Skeletal muscle tissue (tissue), 4 donors: ENCODE results near the gene C1orf105. TPM values are rescaled to one million over a fixed set of nuclear protein-coding genes. Genes with fewer than 3 reads are reported as not detected.
"Not testable (repeated sequence)": the region's sequence is repeated elsewhere in the genome, so short reads cannot be mapped to it uniquely, and the experiment has no call there.

ENCODE experiments used
- H3K27ac ChIP-seq: one replicate; pipeline ENCODE4 v1.7.0; 2013; ENCODE audit warnings: mild to moderate bottlenecking, low read depth, low read length, inconsistent platforms
- H3K27me3 ChIP-seq, 3 donors: one replicate each; pipeline ENCODE4 v1.7.0; 2013; ENCODE audit warnings: low read length in 3 of 3; ENCODE audit not compliant: control insufficient read depth in 3 of 3, insufficient read depth in 3 of 3
- H3K36me3 ChIP-seq, 3 donors: one replicate each; pipeline ENCODE4 v1.7.0; 2013; ENCODE audit warnings: low read length in 3 of 3; ENCODE audit not compliant: control insufficient read depth in 3 of 3, insufficient read depth in 3 of 3
- H3K4me1 ChIP-seq, 3 donors: one replicate each; pipeline ENCODE4 v1.7.0; 2013; ENCODE audit warnings: low read length in 3 of 3, mild to moderate bottlenecking in 3 of 3; ENCODE audit not compliant: control insufficient read depth in 3 of 3, insufficient read depth in 3 of 3
- H3K4me3 ChIP-seq, 3 donors: one replicate each; pipeline ENCODE4 v1.7.0; 2013; ENCODE audit warnings: low read length in 3 of 3
- H3K9ac ChIP-seq, 3 donors: one replicate each; pipeline ENCODE4 v1.7.0; 2013; ENCODE audit warnings: low read length in 3 of 3, mild to moderate bottlenecking in 3 of 3, moderate library complexity in 2 of 3, low read depth in 1 of 3
- H3K9me3 ChIP-seq, 3 donors: one replicate each; pipeline ENCODE4 v1.7.0; 2013; ENCODE audit warnings: low read length in 3 of 3; ENCODE audit not compliant: control insufficient read depth in 3 of 3
- total RNA-seq: library from RNA; depleted of rRNA; stranded (reverse); fragments of >200 nt; gene quantifications from one replicate; pipeline ENCODE4 v1.2.3, GENCODE V29; 2014
- donor health status: Osteomylitis.

Gene C1orf105, protein sequence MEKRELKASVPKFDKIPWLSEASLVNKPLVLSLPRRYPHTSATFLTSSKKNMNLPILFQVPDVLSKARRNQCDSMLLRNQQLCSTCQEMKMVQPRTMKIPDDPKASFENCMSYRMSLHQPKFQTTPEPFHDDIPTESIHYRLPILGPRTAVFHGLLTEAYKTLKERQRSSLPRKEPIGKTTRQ
- total RNA-seq, result 44.4 TPM

DNA sequence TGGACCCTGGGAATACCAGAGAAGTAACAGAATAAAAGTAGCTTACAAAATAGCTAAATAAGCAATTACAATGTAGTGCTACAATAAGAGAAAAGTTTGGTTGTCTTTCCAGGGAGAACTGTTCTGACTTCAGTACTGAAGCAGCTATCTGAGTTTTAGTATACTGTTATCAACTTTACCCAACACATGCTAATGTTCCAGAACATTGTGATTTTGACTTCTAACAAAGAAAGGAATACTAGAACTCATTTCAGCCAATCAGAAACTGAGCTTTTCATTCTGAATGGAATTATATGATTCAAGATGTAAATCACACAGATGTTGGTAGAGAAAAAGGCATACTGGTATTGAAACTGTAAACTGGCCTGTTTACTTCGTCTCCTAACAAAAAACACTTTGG is at the start of gene C1orf105:
Gene C1orf105, plus strand, starts transcription at position 301 of the 400 bp plus-strand sequence. CDS start 201 bp downstream, outside the sequence.
- Histone ChIP-seq H3K9me3 (no peaks in the 10 kb centered on the region), H3K4me1 (peaks cover 3 to 6% (median 5%) of the 10 kb centered on the region in 3 donors), H3K36me3 (no peaks in the 10 kb centered on the region), H3K27me3 (no peaks in the 10 kb centered on the region), H3K9ac (no peak within 1 kb of the TSS), H3K4me3 (no peak within 1 kb of the TSS), H3K27ac (no peak within 1 kb of the TSS)

DNA sequence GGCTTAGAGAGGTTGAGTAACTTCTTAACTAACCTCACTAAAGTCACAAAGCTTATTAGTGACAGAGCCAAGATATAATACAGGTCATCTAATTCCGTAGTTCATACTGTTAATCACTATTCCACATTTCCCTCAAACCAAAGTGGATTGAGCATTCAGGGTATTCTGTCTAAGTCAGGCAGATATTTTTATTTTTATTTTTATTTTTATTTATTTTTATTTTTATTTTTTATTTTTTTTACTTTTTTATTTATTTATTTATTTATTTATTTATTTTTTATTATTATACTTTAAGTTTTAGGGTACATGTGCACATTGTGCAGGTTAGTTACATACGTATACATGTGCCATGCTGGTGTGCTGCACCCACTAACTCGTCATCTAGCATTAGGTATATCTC is 48.8 kb upstream of the C1orf105 start:
- not testable (repeated sequence) for H3K27me3 ChIP-seq, H3K9ac ChIP-seq, H3K36me3 ChIP-seq, H3K4me1 ChIP-seq, H3K27ac ChIP-seq, H3K4me3 ChIP-seq, H3K9me3 ChIP-seq

DNA sequence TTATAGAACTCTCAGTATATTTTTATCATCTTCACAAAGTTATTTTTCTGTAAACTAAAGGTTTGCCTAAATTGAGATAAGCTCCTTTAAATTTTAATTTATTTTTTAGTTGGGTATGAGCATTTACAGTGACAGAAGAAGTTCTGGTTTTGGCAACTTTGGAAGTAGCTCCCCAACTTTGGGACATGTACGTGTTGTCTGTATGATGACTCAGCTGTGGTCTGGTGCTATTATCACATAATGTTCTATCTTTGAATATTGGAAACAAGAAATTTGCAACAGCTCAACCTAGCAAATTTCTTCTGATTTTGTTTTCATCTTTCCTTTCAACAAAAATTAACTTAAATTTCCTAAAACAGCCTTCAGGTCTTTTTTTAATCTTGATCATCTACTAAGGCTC is 46.6 kb upstream of the C1orf105 start:
- H3K36me3 ChIP-seq, result no peaks in the 10 kb centered on the region
- no peaks in the 10 kb centered on the region for H3K4me1 ChIP-seq
- H3K9me3 ChIP-seq, result no peaks in the 10 kb centered on the region
- no peak overlapping the region for H3K27ac ChIP-seq
- H3K9ac ChIP-seq, result no peak overlapping the region
- H3K27me3 ChIP-seq, result no peaks in the 10 kb centered on the region
- H3K4me3 ChIP-seq, result no peak overlapping the region

DNA sequence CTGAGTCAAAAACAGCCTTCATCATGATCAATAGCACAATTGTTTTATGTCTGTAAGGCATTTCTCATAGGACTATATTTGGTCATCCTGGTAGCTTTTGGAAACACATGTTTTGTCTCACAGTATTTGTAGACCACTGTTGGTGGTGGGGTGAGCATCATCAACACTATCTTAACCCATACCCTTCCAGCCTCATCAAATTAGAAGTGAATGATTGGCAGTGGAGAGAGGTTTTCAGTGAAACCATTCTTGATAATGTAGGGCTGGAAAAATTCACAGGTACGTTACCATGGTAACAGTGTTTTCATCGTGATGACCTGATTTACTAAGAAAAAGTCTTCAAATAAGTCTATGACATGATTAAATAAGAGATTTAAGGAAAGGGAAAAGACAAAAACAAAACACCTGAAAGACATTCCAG is 45.3 kb upstream of the C1orf105 start:
- no peaks in the 10 kb centered on the region for H3K36me3 ChIP-seq
- H3K27me3 ChIP-seq, result no peaks in the 10 kb centered on the region
- H3K4me1 ChIP-seq, result no peaks in the 10 kb centered on the region
- no peak overlapping the region for H3K27ac ChIP-seq
- H3K9me3 ChIP-seq, result no peaks in the 10 kb centered on the region
- no peak overlapping the region for H3K9ac ChIP-seq
- H3K4me3 ChIP-seq, result no peak overlapping the region

DNA sequence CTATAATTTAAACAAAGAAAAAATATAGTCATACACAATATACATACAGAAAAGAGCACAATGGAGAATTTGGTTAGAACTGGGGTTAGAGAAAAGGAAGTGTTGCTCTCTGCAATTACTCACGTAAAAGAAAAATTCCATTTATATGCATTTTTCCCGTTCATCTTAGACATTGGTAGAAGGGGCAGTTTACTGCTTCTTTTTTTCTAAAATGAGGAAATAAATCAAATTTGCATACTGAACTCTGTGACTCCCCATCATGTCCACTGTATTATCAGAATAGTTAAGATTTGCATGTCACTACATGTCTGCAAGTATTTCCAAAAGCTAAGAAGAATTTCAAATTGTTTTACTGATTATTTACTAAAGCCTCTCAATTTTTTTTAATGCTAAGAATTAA is 44.1 kb upstream of the C1orf105 start:
- Histone ChIP-seq H3K9me3 (no peaks in the 10 kb centered on the region), H3K27ac (no peak overlapping the region), H3K4me1 (no peaks in the 10 kb centered on the region), H3K9ac (no peak overlapping the region), H3K36me3 (no peaks in the 10 kb centered on the region), H3K4me3 (no peak overlapping the region), H3K27me3 (no peaks in the 10 kb centered on the region)

DNA sequence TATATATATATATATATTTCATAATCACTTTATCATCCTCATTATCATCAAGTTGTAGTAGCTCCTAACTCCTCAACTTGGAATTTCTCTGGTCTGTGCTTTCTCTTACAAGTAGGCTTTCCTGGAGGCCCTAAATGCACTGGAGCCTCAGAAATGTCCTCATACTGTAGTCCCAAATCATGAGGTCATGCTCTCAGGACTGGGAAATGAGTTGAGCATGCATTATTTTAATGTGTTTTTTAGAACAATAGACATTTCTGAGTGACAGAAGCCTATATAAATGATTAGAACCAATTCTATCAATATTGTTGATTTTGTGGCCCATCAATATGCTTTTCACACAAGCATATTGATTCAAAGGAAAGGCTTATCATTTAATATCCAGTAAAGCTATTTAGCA is 42.9 kb upstream of the C1orf105 start:
- no peaks in the 10 kb centered on the region for H3K9me3 ChIP-seq
- H3K36me3 ChIP-seq, result no peaks in the 10 kb centered on the region
- no peak overlapping the region for H3K4me3 ChIP-seq
- no peak overlapping the region for H3K9ac ChIP-seq
- H3K27me3 ChIP-seq, result no peaks in the 10 kb centered on the region
- no peaks in the 10 kb centered on the region for H3K4me1 ChIP-seq
- no peak overlapping the region for H3K27ac ChIP-seq

DNA sequence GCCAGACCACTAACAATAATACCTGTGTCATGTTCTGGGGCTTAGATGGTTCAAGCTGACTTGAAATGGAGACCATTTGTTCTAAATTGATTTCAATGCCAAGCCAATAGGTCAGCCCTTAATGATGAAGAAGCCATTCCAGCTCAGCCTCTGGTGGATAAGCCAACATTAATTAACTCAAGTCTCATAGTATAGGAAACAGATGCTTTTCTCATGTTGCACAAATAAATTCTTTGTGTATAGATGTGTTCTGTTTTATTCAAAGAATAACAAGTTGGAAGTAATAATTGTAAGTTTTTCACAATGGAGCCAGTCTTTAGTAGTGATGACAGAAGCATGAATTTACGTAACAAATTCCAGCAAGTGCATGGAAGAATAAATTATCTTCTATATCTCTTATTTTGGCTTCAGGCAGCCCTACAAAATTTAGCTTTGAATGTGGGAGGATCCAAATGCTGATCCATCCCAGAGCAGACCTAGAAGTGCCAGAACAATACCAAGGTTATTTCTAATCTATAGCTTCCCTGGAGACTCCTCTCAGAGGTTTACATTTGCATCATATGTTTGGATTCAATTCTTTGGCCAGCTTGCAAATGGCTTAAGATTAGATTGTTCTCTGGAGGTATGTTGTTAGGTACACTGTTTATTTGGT is 42.2 kb upstream of the C1orf105 start:
- Histone ChIP-seq H3K4me1 (no peaks in the 10 kb centered on the region), H3K27me3 (no peaks in the 10 kb centered on the region), H3K9me3 (no peaks in the 10 kb centered on the region), H3K4me3 (no peak overlapping the region), H3K36me3 (no peaks in the 10 kb centered on the region), H3K9ac (no peak overlapping the region), H3K27ac (no peak overlapping the region)

DNA sequence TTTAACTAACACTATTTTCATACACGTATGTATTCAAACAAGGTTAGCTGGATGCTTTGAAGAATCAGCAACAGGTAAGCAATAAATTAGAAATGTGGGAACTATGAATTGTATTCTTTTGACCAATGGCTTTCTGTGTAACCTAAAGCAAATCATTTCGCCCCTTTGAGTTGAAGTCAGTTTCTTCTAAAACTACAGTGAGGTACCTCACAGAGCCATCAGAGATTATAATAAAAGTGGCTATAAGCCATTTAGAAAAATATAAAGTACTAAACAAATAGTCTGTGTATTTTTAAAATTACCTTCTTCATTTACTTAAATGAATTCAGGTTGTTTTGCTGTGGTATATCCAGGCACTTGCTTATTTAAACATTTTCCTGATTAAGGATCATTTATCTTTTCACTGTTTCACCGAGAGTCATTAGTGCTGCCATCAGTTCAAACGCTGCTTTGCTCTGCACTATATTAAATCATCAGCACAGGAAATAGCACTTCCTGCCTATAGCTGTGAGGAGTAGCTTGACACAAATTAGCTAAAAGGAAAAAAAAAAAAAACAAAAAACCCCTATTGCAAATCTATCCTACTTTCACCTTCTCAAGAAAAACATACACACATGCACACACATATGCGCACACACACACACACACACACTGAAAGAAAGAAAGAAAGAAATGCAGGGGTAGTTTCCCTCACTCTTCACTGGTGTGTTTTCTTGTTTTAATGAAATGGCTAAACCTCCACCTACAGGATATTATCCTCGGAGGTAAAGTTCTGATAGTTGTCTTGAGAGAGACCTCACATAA is 39.8 kb upstream of the C1orf105 start:
- Histone ChIP-seq H3K9ac (no peak overlapping the region), H3K9me3 (no peaks in the 10 kb centered on the region), H3K4me3 (no peak overlapping the region), H3K27me3 (no peaks in the 10 kb centered on the region), H3K36me3 (no peaks in the 10 kb centered on the region), H3K4me1 (no peaks in the 10 kb centered on the region), H3K27ac (no peak overlapping the region)

DNA sequence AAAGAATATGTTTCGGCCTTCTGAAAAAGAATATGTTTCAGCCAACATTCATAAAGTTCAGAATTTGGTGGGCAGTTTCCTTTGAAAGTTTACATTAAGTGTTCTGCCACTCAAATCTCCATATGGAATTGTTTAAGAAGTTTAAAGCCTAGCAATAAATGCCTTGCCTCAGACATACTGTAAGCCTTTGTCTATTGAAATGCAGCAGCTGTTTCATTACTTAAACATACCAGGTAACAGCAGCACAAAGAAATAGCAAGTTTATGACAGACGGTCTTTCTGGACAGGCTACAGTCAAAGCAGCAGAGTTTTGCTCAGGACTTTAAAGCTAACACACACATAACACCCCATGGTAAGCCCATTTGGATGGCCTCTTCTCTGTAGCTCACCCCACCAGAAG is 38.5 kb upstream of the C1orf105 start:
- Histone ChIP-seq H3K4me3 (no peak overlapping the region), H3K27me3 (no peaks in the 10 kb centered on the region), H3K9me3 (no peaks in the 10 kb centered on the region), H3K27ac (no peak overlapping the region), H3K4me1 (no peaks in the 10 kb centered on the region), H3K9ac (no peak overlapping the region), H3K36me3 (no peaks in the 10 kb centered on the region)

DNA sequence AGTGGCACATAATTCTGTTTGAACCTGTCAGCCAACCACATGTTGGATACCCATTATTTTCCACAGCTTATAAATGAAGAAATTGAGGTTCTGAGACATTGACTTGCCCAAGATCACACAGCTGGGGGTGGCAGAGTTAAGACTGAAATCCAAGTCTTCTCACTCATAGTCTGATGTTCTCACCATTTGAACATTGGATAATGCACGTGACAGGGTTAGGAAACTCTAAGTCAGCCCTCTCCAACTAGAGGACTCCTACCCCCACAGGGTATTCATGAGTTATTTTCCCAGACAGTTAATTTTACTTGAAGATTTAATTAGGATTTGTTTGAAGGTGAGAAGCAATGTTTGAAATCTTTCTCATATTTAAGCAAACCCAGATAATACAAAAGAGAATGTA is 38.1 kb upstream of the C1orf105 start:
- Histone ChIP-seq H3K4me1 (no peaks in the 10 kb centered on the region), H3K27me3 (no peaks in the 10 kb centered on the region), H3K9me3 (no peaks in the 10 kb centered on the region), H3K27ac (no peak overlapping the region), H3K36me3 (no peaks in the 10 kb centered on the region), H3K4me3 (no peak overlapping the region), H3K9ac (no peak overlapping the region)
